Left ventricle myocardium superior (tissue), 1 donor: ENCODE results near the gene VEGFC. TPM values are rescaled to one million over a fixed set of nuclear protein-coding genes. Genes with fewer than 3 reads are reported as not detected.

Experiments
- ATAC-seq: fragments of 200-7000 bp; cut with Tn5 transposase; one replicate; pipeline ENCODE4 v1.9.1; 2020; ENCODE audit warnings: mild to moderate bottlenecking, moderate library complexity
- DNase-seq: peaks from one replicate; pipeline ENCODE4 v3.0.0-alpha.2; 2020
- intact Hi-C: fragments of 100-400 bp; cut with micrococcal nuclease; formaldehyde crosslinking; loops from one replicate; pipeline ENCODE4 v1.11.0; 2022
- total RNA-seq: library from RNA; stranded (reverse); fragmentation: NEBNext Ultra II Directional; extraction: Animal tissue kit (Norgen Biotek cat#: 25700); gene quantifications from one replicate; pipeline ENCODE4 v1.2.1, GENCODE V29; 2021
- donor health status: DM: no; HTN: yes; CAD: no; lungs with severe emphysema.

The VEGFC gene
- total RNA-seq, 1 donor from 2014 or later = 6.9 TPM

GRCh38 chr4:176800891-176801534, 8.3 kb upstream of the VEGFC start:
- intact Hi-C loops = no loop called here
- ATAC-seq = no peak
- DNase-seq = no peak

- ATAC-seq (no peak), DNase-seq (no peak)
- intact Hi-C loops = loop anchor here (10.0 kb wide), 1 partner anchor 235 kb away; no protein-coding TSS in a partner anchor
Observed at GRCh38 chr4:176799653-176800052, 6.9 kb upstream of the VEGFC start.

GRCh38 chr4:176798540-176798939, 5.8 kb upstream of the VEGFC start:
- ATAC-seq (no peak), DNase-seq (no peak)
- intact Hi-C loops = loop anchor here (10.0 kb wide), 1 partner anchor 234 kb away; no protein-coding TSS in a partner anchor

GRCh38 chr4:176795441-176795840, 2.7 kb upstream of the VEGFC start:
- ATAC-seq (no peak), DNase-seq (no peak)
- intact Hi-C loops = loop anchor here (10.0 kb wide), 1 partner anchor 231 kb away; no protein-coding TSS in a partner anchor

GRCh38 chr4:176794651-176795050, 1.9 kb upstream of the VEGFC start:
- intact Hi-C loops = loop anchor here (10.0 kb wide), 1 partner anchor 230 kb away; no protein-coding TSS in a partner anchor
- DNase-seq = no peak

GRCh38 chr4:176794151-176794550, 1.4 kb upstream of the VEGFC start:
- DNase-seq = no peak
- ATAC-seq = no peak
- intact Hi-C loops = loop anchor here (10.0 kb wide), 1 partner anchor 229 kb away; no protein-coding TSS in a partner anchor

More at GRCh38 chr4:176794651-176795050, 1.9 kb upstream of the VEGFC start:
- ATAC-seq = no peak

- ATAC-seq (no peak), DNase-seq (no peak)
- intact Hi-C loops = loop anchor here (10.0 kb wide), 1 partner anchor 228 kb away; no protein-coding TSS in a partner anchor
Observed at GRCh38 chr4:176793060-176793605, 411 bp upstream of the VEGFC start.

- DNase-seq (peak; percentile 45), ATAC-seq (peak; percentile 52)
- intact Hi-C loops = loop anchor here (10.0 kb wide), 1 partner anchor 227 kb away; no protein-coding TSS in a partner anchor
Observed at GRCh38 chr4:176791591-176792325, 964 bp downstream of the VEGFC start.

- ATAC-seq = no peak
- DNase-seq = no peak
Observed at GRCh38 chr4:176790398-176790797, 2.3 kb downstream of the VEGFC start.

GRCh38 chr4:176789955-176790354, 2.8 kb downstream of the VEGFC start:
- intact Hi-C loops = loop anchor here (10.0 kb wide), 1 partner anchor 225 kb away; no protein-coding TSS in a partner anchor
- no peak for DNase-seq
- ATAC-seq = peak; percentile 31

More at GRCh38 chr4:176790398-176790797, 2.3 kb downstream of the VEGFC start:
- intact Hi-C loops = loop anchor here (10.0 kb wide), 1 partner anchor 226 kb away; no protein-coding TSS in a partner anchor

- no peak for ATAC-seq
- intact Hi-C loops = no loop called here
- no peak for DNase-seq
Observed at GRCh38 chr4:176788971-176789370, 3.8 kb downstream of the VEGFC start.

- DNase-seq (no peak), ATAC-seq (no peak)
- intact Hi-C loops = no loop called here
Observed at GRCh38 chr4:176788248-176788647, 4.5 kb downstream of the VEGFC start.

GRCh38 chr4:176784816-176785215, 7.9 kb downstream of the VEGFC start:
- intact Hi-C loops = no loop called here
- DNase-seq (no peak), ATAC-seq (no peak)

- DNase-seq = no peak
- no peak for ATAC-seq
Observed at GRCh38 chr4:176782794-176783193, 9.9 kb downstream of the VEGFC start.

GRCh38 chr4:176782191-176782590, 10.5 kb downstream of the VEGFC start:
- ATAC-seq (no peak), DNase-seq (no peak)
- intact Hi-C loops = no loop called here

More at GRCh38 chr4:176782794-176783193, 9.9 kb downstream of the VEGFC start:
- intact Hi-C loops = no loop called here

GRCh38 chr4:176781739-176782100, 11.0 kb downstream of the VEGFC start:
- intact Hi-C loops = no loop called here
- DNase-seq = no peak
- no peak for ATAC-seq

- no peak for ATAC-seq
- intact Hi-C loops = no loop called here
- DNase-seq = no peak
Observed at GRCh38 chr4:176780995-176781738, 11.6 kb downstream of the VEGFC start.

- intact Hi-C loops = no loop called here
- ATAC-seq (no peak), DNase-seq (no peak)
Observed at GRCh38 chr4:176779421-176779820, 13.3 kb downstream of the VEGFC start.

- DNase-seq (no peak), ATAC-seq (no peak)
- intact Hi-C loops = no loop called here
Observed at GRCh38 chr4:176778491-176778890, 14.2 kb downstream of the VEGFC start.
